Keratinocyte (primary cell): ENCODE results near the gene ADARB2.

ENCODE experiments used
- EZH2 ChIP-seq: IDR thresholded peaks from one replicate; pipeline ENCODE4 v1.6.1; 2012; ENCODE audit warnings: inconsistent platforms, mild to moderate bottlenecking, low read length, moderate library complexity
- TF ChIP-seq, protein P1 (sequence below), 3 experiments: IDR thresholded peaks in 1 of 3; conservative IDR thresholded peaks in 1 of 3; optimal IDR thresholded peaks in 1 of 3; 2 replicates in 2 of 3; 3 replicates in 1 of 3; pipeline versions ENCODE3 to v1.5.1; 2011; ENCODE audit warnings: low read length in 3 of 3, mild to moderate bottlenecking in 3 of 3, moderate library complexity in 2 of 3, control low read depth in 1 of 3, inconsistent platforms in 1 of 3; ENCODE audit not compliant: insufficient read depth in 2 of 3; ENCODE audit errors: extremely low read depth in 1 of 3

DNA sequence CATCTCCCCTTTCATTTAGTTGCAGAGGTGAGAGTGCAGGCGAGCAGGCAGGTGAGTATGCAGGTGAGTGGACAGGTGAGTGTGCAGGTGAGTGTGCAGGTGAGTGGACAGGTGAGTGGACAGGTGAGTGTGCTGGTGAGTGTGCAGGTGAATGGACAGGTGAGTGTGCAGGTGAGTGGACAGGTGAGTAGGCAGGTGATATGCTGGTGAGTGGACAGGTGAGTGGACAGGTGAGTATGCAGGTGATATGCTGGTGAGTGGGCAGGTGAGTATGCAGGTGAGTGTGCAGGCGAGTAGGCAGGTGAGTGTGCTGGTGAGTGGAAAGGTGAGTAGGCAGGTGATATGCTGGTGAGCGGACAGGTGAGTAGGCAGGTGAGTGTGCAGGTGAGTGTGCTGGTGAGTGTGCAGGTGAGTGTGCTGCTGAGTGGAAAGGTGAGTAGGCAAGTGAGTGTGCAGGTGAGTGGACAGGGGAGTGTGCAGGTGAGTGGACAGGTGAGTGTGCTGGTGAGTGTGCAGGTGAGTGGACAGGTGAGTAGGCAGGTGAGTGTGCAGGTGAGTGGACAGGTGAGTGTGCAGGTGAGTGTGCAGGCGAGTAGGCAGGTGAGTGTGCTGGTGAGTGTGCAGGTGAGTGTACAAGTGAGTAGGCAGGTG is 165.6 kb downstream of the ADARB2 start:
- TF ChIP-seq, protein P1, sequence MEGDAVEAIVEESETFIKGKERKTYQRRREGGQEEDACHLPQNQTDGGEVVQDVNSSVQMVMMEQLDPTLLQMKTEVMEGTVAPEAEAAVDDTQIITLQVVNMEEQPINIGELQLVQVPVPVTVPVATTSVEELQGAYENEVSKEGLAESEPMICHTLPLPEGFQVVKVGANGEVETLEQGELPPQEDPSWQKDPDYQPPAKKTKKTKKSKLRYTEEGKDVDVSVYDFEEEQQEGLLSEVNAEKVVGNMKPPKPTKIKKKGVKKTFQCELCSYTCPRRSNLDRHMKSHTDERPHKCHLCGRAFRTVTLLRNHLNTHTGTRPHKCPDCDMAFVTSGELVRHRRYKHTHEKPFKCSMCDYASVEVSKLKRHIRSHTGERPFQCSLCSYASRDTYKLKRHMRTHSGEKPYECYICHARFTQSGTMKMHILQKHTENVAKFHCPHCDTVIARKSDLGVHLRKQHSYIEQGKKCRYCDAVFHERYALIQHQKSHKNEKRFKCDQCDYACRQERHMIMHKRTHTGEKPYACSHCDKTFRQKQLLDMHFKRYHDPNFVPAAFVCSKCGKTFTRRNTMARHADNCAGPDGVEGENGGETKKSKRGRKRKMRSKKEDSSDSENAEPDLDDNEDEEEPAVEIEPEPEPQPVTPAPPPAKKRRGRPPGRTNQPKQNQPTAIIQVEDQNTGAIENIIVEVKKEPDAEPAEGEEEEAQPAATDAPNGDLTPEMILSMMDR (optimal IDR thresholded peaks at IDR 0.05 in 1 of 3, IDR thresholded peaks at IDR 0.05 in 1 of 3, conservative IDR thresholded peaks at IDR 0.05 in 1 of 3; ENCODE audit: extremely low read depth in 1 of 3, insufficient read depth in 2 of 3, low read length in 3 of 3), result no peak
- no peak for TF ChIP-seq EZH2
